SU-DHL-6 (cell line): ENCODE results near the gene CLDN6.

Experiments
- EZH2phosphoT487 ChIP-seq: fragments of 200-600 bp; sonication (generic), shearing (Covaris generic); conservative IDR thresholded peaks from 2 replicates; pipeline ENCODE4 v1.6.1; 2018; ENCODE audit warnings: mild to moderate bottlenecking, antibody characterized with exemption, low read length, moderate library complexity, mixed read lengths
- TF ChIP-seq, protein P1 (sequence below): fragments of 200-600 bp; sonication (generic); IDR thresholded peaks from one replicate; pipeline ENCODE4 v1.5.1; 2017; ENCODE audit warnings: antibody characterized with exemption, mild to moderate bottlenecking, low read length, moderate library complexity; ENCODE audit not compliant: insufficient read depth, poor library complexity, severe bottlenecking

DNA sequence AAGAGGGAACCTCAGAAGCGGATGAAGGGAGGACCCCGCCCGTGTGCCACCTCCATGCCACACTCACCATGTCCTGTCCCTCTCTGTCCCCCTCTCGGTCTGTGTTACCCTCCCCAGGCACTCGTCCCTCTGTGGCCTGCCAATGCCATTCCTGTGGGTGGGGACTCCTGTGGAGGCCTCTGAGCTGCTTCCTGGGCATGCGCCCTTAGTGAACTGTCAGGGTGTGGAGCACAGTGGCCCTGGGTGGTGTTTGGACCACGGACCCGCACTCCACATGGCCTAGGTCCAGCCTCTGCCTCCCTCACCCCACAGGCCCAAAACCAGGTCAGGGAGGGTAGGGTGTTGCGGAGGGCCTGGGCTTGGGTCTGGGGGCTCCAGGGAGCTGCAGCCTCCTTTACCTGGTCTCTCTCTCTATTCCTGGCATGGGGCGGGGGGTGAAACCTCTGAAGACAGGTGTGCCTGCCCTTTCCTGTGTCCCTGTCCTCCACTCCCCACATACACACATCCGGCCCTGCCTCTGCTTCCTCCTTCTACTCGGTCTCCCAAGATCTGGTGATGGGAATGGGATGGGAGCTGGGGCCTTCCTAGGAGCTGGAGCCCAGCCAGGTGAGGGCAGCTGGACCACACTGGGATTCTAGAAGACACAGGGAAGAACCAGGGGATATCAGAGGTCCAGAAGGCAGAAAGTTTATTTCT is 26.3 kb downstream of the CLDN6 start:
- TF ChIP-seq, protein P1, sequence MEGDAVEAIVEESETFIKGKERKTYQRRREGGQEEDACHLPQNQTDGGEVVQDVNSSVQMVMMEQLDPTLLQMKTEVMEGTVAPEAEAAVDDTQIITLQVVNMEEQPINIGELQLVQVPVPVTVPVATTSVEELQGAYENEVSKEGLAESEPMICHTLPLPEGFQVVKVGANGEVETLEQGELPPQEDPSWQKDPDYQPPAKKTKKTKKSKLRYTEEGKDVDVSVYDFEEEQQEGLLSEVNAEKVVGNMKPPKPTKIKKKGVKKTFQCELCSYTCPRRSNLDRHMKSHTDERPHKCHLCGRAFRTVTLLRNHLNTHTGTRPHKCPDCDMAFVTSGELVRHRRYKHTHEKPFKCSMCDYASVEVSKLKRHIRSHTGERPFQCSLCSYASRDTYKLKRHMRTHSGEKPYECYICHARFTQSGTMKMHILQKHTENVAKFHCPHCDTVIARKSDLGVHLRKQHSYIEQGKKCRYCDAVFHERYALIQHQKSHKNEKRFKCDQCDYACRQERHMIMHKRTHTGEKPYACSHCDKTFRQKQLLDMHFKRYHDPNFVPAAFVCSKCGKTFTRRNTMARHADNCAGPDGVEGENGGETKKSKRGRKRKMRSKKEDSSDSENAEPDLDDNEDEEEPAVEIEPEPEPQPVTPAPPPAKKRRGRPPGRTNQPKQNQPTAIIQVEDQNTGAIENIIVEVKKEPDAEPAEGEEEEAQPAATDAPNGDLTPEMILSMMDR = no peak
- no peak for TF ChIP-seq EZH2phosphoT487
